Inferior parietal cortex (tissue), 1 donor: ENCODE results near the gene LTBR.
A peak's percentile ranks its signal among the peaks of the same experiment; 100 is the strongest.
"Not testable (repeated sequence)": the region's sequence is repeated elsewhere in the genome, so short reads cannot be mapped to it uniquely, and the experiment has no call there.

Experiments used
- DNase-seq: peaks from one replicate; pipeline ENCODE4 v3.0.0-alpha.2; 2016; ENCODE audit errors: extremely low spot score

Gene LTBR

DNA sequence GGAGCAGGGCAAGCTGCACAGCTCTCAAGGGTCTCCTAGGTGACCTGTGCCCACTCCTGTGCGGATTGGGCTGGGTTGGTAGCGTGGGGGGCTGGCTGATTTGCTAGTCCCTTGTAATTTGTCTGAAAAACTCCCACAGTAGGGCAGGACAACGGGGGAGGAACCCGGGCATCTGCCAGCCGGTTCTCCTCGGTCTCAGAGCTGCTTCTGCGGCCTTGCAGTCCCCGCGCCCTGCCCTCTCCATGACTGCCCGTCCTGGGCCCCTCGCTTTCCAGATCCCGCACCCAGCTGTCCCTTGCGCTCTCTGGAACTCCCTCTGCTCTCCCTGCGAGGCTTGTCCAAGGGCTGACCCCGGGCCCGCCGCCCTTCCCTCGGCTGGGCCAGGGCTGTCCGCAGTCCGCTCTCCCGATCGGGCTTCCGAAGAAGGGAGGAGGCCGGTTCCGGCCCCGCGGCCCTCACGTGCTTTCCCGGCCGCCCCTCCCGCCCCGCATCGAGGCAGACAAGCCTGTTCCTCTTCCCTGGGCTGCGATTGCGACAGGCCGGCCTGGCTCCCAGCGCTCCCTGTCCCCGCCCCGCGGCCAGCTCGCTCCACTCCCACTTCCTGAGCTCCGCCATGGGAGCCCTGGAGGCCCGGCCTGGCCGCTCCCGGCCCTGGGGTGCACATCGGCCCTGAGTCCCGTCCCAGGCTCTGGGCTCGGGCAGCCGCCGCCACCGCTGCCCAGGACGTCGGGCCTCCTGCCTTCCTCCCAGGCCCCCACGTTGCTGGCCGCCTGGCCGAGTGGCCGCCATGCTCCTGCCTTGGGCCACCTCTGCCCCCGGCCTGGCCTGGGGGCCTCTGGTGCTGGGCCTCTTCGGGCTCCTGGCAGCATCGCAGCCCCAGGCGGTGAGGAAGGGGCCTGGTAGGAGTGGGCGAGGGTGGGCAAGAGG is at the start of gene LTBR:
Gene LTBR (plus strand): TSS at position 591 of the 927 bp plus-strand sequence. CDS start 197 bp downstream, at position 788.
- peak; percentile 31 for DNase-seq

DNA sequence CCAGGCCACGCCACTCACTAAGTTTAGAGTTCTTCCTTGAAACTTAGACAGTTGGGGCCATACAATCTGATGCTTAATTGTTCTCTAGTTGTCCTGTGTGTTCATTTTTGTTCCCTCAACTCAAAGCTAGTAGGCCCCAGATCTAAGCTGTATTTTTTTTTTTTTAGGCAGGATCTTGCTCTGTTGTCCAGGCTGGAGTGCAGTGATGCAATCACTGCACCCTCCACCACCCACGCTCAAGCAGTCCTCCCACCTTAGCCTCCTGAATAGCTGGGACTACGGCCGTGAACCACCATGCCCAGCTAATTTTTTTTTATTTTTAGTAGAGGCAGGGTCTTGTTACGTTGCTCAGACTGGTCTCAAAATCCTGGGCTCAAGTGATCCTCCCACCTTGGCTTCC is 49.6 kb upstream of the LTBR start:
- DNase-seq = no peak

DNA sequence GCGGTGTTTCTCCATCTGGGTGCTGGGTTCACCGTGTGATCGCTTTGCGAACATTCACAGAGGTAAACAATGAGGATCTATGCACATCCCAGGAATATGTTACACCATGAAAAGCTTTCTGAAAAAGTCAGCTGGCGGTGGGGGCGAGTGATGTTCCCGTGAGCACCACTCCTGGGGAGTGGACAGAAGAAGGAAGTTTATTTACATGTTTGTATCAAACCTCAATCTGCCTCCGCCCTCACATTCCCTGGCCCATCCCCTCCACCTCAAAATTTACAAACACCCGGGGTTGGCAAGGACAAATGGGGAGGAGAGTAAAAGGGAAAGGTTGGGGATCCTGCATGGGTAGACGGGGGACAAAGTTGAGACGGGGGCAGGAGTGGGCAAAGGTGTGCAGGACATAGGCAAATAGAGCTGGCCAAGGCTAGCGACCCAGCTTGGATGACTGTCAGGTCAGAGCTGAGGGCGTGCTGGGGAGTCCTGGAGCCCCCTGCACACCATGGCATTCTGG is 49.0 kb upstream of the LTBR start:
- DNase-seq = no peak

DNA sequence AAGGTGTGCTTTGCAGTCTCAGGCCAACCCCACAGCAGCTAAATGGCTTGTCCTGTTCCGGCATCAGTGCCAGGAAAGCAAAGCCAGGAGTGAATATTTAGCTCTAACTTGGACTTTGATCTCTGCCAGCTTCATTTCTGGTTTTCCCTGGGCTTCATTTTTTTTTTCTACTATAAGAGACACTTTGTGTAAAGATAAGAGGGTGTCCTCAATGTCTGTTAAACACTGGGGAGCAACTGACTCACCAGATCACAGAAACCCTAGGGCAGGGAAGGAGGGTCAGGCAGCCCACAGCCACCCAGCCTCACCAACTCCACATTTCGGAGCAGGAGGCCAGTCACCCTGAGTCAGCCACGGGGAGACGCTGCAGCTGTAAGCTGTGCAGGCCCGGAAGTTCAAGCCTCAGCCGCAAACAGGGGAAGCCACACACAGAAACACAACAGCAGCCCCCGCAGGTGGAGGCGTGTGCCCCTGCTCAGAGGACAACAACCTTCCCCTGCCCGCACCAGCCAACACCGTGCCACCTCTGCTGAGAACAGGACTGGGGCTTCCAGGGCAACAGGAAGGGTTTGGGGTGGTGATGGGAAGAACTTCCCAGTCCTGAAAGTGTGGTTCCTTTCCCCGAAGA is 48.4 kb upstream of the LTBR start:
- no peak for DNase-seq

DNA sequence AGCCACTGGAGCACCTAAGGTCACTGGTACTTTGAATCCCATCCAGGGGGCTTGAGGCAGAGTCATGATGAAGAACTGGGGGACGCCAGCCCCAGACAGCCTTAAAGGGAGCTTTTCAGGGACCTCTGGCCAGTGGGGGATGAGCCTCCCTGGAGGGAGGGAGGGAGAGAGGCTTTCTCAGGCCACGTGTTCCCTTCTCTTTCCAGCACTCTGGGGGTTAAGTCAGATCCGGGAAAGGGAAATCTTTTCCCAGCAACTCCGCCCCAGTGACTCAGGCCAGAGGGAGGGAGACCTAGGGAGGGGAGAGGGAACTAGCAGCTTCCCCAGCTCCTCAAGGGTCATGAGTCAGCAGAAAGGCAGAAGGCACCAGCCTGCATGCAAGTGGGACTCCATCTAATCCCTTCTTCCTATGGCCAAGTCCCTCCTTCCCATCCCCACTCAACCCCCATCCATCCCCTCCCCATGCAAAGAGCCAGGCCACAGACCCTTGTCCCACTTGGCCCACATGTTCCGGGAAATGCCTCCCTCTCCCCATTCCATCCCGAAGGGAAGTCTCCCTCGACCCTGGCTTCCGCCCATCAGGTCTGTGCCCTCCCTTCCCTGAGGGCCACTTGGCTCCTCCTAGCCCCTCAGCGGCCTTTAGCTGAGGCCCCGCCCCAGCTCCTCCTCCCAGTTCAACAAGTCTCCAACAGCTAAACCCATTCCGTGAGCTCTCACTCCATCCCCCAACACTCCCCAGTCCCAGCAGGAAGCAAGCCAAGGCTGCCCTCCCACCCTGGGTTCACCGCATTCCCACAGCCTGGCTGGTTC is 47.7 kb upstream of the LTBR start:
- peak; percentile 52 for DNase-seq

DNA sequence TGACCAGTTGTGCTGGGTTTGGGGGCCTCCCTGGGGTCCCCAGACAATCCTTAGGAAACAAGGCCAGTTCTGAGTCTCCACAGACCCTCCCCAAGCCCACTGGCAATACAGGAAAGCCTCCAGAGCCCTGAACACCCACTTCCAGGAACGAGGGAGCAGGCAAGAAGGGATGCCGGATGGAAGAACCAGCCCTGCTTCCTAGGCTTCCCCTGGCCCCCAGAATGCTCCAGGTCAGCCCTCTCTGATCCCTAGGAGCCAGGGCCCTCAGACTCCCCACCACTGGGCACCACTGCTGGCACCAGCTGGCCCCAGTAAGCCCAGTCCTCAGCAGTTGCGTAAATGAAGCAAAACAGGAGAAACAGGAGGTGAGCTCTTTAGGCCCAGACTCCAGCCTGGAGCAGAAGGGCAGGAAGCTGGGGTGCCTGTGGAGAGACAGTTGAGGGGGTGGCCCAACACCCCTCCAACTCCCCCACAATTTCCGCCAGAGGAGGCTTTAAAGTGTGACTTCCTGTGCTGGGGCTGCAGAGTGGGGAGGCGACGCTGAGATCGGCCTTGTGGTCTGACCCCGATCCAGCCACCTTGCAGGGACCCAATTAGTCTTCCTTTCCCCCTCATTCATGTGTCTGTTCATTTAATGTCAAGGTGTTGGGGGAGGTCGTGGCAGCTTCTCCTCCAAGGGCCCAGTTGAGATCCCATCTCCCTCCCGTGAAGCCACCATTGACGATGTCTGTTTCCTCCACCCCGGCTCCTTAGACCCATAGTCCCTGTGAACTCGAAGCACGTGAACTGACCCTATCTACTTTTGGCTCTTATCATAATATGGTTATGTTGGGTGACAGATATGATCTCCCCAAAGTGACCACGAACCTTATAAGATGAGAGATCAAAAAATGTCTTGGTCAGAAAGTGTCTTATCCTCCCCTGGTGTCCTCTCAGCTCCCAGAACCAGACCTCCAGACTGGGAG is 46.8 kb upstream of the LTBR start:
- DNase-seq = no peak

DNA sequence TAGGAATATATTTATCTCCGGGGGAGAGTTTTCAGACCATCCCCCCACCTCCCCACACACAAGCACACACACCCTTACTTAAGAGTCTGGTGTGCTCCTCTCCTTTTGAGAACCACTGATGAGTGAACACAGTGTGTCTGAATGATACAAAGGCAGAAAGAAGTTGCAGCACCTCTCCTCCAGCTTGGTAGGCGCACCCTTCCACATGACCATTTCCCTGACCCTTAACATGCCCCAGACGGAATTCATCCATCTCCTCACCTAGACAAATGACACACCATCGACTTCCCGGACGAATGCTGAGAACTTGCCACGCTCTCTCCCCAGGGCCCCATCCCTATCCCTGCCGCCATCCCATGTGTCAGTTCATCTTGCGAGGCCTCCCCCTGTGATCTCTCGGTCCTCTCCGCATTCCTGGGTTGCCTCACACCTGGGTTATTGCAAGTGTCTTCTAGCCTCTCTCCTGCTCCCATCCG is 46.0 kb upstream of the LTBR start:
- no peak for DNase-seq

DNA sequence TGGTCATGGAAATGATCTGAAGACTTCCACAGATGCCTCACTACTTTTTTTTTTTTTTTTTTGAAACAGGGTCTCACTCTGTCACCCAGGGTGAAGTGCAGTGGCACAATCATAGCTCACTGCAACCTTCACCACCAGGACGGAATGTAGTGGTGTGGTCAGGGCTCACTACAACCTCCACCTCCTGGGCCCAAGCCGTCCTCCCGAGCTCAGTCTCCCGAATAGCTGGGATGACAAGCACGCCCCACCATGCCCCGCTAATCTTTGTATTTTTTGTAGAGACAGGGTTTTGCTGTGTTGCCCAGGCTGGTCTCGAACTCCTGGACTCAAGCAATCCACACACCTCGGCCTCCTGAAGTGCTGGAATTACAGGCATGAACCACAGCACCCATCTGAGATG is 45.4 kb upstream of the LTBR start:
- DNase-seq = not testable (repeated sequence)

DNA sequence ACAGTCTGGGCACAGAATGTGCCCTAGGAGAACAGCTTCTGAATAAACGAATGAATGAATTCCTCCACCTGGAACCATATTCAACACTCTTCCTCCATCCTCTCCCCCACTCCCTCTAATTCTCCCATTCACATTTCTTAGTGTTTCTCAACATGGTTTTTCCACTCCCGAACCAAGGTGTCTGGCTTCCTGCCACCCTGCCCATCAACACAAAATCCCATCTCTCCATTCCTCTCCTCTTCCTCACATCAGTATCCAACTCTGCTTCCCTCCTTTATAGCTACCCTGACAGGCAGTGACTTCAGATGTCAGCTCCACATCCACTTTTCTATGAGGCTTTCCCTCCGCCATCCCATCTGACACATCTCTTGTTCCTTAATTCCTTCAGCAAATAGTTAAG is 45.0 kb upstream of the LTBR start:
- no peak for DNase-seq

DNA sequence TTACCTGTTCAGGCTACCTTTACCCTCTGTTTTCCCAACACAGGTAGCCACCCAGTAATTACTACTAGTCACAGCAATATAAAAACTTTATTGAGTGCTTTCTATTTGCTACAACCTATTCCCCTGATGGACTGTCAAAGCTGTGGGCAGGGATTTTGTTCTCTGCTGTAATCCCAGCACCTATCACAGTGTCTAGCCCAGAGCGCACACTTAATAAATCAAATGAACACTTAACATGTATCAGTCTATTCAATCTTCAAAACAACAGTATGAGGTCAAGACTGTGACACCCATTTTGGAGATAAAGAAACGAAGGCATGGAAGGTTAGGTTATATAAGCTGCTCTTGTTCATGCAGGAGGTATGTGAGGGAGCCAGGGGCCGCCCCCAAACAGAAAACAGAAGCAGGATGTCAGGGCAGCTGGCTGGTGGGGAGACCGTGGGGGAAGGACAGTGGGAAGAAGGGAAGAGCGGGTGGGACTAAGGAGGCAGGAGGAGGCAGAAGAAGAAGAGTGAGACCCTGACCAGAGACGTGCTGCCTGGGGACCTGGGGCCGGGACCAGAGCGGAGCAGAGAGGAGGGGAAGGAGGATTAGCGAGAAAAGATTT is 43.8 kb upstream of the LTBR start:
- no peak for DNase-seq

DNA sequence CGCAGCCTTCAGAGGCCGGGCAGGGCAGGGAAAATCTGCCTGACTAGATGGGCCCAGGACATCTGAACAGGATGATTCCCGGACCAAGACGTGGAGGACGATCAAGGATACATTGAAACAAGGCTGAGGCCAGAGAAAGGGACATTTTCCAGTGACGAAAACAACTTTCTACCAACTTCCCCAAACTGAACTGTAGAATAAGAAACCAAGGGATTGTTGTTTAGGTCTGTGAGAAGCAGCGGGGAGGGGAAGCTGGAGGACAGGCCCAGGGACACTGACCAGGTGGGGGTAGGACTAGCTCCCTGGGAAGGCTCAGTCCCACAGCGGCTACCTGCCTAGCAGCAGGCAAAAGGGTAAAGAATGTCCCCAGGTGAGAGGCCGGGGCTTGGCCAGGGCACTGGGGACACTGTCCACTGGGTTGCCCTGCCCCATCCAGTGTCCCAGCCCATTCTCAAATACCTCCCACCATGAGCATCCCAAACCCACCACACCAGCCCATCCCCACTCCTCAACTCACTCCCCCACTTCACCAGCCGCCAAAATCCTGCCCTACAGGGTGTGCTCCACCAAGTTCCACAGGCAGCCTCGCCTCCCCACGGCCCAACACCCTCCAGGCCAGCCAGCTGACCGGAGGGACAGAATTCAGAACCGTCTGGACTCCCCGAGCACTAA is 43.1 kb upstream of the LTBR start:
- DNase-seq = no peak

DNA sequence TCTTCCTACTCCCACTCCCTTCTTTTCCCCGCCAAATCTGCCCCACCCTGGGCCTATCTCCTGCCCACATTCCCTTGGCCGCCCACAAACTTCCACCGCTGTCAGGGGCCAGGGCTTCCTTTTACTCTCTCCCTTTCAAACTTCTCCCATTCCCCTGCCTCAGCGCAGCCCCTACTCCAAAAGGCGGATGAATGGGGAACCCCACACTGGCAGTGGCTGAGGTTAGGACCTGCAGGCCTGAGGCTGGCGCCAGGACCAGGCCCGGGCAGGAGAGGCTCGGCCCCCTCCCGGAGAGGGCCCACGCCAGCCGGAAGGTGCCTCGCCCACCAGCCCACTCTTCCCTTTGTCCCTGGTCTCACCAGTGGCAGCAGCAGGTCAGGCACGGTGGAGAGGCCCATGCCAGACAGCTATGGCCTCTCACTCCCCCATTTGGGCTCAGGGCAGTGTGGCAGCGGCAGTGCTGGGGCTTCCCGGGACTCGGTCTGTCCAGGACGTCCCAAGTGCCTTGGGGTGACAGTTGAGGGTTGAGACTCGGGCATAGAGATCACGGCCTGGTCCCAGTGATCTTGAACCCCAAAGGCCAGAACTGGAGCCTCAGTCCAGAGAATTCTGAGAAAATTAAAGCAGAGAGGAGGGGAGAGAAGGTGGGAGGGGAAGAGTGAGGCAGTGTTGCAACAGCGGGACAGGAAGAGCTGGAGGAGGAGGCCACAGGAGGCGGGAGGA is 42.4 kb upstream of the LTBR start, which contains the start of gene TNFRSF1A:
Gene TNFRSF1A (minus strand): TSS at position 660 of the 723 bp plus-strand sequence. CDS start 262 bp downstream, at position 398.
- peak; percentile 43 for DNase-seq

DNA sequence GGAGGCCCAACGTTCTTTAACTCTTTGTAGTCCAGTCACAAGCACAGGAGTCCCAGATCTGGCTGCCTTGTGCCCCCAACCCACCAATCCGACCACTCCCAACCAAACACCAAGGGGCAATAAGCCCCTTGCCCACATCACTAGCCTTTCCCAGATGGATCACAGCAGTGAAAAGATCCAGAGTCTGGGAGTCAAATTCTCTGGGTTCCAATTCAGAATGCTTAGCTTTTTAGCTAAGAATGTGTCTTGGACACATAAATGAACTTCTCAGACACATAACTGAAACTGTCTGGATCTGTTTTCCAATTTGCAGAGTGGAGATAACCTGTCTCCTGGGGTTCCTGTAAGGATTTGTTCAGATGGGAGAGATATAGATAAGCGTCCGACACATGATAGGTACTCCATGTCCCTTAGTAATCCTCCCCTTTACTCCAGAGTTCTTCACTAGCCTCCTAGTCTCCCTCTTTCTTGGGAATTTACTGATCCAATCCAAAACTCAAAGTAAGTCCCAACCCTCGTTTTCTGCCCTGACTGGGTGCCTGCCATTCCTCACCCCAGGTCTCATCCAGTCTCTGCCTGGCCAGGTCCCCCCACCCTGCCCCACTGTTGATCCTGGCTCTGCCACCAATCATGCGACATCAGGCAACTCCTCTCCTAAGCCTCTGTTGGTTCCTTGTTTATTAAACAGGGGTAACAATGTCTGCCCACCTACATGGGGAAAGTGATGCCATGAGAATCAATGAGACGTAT is 41.6 kb upstream of the LTBR start:
- peak; percentile 18 for DNase-seq

DNA sequence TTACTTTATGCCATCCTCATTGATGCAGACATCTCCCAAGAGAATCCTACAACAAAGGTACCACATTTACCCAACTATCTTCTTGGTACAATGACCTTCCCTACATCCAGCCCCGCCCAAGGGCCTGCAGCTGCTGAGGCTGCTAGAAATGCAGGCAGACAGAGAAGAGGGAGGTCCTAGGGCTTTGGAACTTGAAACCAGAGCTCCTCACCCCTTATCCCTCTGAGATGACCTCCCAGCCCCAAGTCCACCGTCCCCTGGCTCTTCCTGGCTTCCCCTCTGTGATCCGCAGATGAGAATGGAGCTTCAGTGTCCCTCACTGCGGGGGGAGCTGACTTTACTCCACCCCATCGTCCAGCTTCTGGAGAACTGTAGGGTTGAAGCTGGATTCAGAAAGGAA is 40.4 kb upstream of the LTBR start:
- no peak for DNase-seq

DNA sequence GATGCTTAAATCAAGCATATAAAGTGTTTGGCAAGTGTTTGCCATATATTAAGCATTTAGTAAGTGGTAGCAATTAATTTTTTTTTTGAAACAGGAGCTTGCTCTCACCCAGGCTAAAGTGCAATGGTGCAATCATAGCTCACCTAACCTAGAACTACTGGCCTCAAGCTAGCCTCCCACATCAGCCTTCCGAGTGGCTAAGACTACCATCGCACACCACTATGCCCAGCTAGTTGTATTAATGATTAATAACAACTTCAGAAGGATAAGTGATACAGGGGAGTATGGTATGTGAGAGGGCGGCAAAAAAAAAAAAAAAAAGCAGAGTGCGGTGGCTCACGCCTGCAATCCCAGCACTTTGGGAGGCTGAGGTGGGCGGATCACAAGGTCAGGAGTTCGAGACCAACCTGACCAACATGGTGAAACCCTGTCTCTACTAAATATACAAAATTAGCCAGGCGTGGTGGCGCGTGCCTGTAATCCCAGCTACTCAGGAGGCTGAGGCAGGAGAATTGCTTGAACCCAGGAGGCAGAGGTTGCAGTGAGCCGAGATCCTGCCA is 39.8 kb upstream of the LTBR start:
- not testable (repeated sequence) for DNase-seq

DNA sequence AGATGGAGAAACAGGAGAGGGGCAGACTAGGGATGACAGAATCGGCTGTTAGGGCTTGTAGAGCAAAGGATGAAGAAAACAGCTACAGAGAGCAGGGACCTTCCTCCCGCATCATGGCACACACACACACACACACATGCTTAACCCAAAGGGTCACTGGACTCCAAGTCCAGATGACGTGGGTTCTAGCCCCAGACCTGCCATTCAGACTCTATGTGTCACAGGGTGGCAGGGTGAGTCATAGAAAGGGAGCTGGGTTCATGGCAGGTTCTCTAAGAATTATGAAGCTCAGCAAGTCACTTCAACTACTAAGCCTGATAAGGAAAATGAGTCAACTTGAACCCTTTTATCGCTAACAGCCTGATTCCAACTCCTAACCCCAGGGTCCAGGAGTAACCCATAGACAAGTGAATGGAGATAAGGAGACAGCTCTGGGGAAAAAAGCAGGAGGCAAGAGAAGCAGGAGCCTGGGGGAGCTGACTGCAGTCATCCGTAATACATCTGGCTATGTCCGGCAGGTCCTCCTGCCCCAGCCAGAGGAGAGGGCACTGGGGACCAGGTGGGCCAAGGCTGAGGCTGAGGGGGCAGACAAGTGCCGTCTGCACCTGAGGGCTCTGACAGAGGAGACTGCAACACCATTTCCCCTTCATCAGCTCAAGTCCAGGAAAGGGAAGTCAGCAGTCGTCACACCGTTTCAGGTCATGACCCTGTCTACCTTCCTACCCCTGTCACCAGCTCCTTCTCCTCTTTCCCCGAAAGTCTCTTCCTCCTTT is 38.5 kb upstream of the LTBR start:
- no peak for DNase-seq

DNA sequence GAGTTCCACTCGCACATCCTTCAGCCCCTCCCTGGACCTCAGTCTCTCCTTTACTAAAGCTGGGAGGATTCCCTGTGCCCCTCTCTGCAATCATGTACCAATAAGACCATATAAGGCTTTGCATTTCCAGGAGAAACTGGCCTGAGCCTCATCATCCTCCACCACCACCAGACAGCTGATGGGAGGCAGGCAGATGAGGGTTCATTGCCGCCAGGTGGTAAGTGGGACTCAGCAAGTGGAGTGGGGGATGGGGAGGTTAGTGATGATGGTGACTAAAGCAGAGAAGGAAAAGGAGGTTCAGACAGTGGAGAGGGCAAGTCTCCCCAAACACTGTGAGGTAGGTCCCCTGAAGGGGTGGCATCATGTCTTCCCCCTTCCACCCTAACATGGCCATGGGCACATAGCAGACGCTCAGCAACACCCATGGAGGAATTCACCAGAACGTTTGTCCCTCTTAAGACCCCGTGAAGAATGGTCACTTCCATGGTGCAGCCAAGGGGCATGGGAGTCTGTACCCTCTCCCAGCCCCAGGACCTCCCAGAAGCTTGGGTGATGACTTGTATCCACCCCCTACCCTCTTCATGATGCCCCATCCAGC is 37.6 kb upstream of the LTBR start:
- DNase-seq = no peak
